Peyer's patch (tissue), 4 donors: ENCODE measurements around the gene KRT14.
"Not testable (repeated sequence)": the region's sequence is repeated elsewhere in the genome, so short reads cannot be mapped to it uniquely, and the experiment has no call there.

ENCODE experiments used
- CTCF ChIP-seq, 6 experiments: fragments of 450-650 bp in 4 of 6; fragments of 200-600 bp in 2 of 6; sonication (generic) in 1 of 6; IDR thresholded peaks; one replicate each; pipeline ENCODE4 v1.5.1; 2017 to 2019; ENCODE audit warnings: antibody characterized with exemption in 6 of 6, mild to moderate bottlenecking in 3 of 6, moderate library complexity in 1 of 6
- POLR2A ChIP-seq, 2 donors: fragments of 450-650 bp; IDR thresholded peaks; one replicate each; pipeline ENCODE4 v1.5.1; 2017; ENCODE audit warnings: antibody characterized with exemption in 2 of 2, mild to moderate bottlenecking in 2 of 2, moderate library complexity in 2 of 2

- peak in 3 of 6 experiments; percentile 22 to 54 (median 31) for TF ChIP-seq CTCF (IDR thresholded peaks at IDR 0.05)
- not testable (repeated sequence) for TF ChIP-seq POLR2A (IDR thresholded peaks at IDR 0.05)
These were observed 10.0 kb downstream of the KRT14 start for GRCh38 chr17:41576740-41577139.
